Vagina (tissue), 2 donors: ENCODE measurements around the gene S100PBP. TPM values are rescaled to one million over a fixed set of nuclear protein-coding genes. Genes with fewer than 3 reads are reported as not detected.
A peak's percentile ranks its signal among the peaks of the same experiment; 100 is the strongest.

Source experiments
- DNase-seq, 2 donors: peaks; one replicate each; pipeline ENCODE4 v3.0.0-alpha.2; 2017; ENCODE audit errors: extremely low spot score in 2 of 2
- H3K27ac ChIP-seq: fragments of 200-600 bp; sonication (generic); one replicate; pipeline ENCODE4 v1.5.1; 2019
- H3K27me3 ChIP-seq: fragments of 200-600 bp; sonication (generic); one replicate; pipeline ENCODE4 v1.5.1; 2019
- H3K36me3 ChIP-seq, 2 donors: fragments of 200-600 bp; sonication (generic); one replicate each; pipeline ENCODE4 v1.5.1; 2017 to 2019
- H3K4me1 ChIP-seq: fragments of 200-600 bp; sonication (generic); one replicate; pipeline ENCODE4 v1.5.1; 2019
- H3K4me3 ChIP-seq, 2 donors: fragments of 200-600 bp; sonication (generic); 1 replicate in 1 of 2; 2 replicates in 1 of 2; pipeline ENCODE4 v1.5.1; 2016 to 2019
- H3K9me3 ChIP-seq: fragments of 200-600 bp; sonication (generic); one replicate; pipeline ENCODE4 v1.5.1; 2019
- POLR2A ChIP-seq, 2 donors: fragments of 450-650 bp; IDR thresholded peaks; one replicate each; pipeline ENCODE4 v1.6.1; 2017; ENCODE audit warnings: antibody characterized with exemption in 2 of 2, mild to moderate bottlenecking in 2 of 2, moderate library complexity in 2 of 2
- POLR2AphosphoS5 ChIP-seq, 2 donors: sonication (generic); formaldehyde crosslinking; IDR thresholded peaks; one replicate each; pipeline ENCODE4 v1.9.0; 2017; ENCODE audit warnings: antibody characterized with exemption in 2 of 2, mild to moderate bottlenecking in 2 of 2, low read depth in 1 of 2; ENCODE audit not compliant: insufficient read depth in 1 of 2
- intact Hi-C: fragments of 100-400 bp; cut with DNase I; formaldehyde crosslinking; loops from one replicate; pipeline ENCODE4 v1.15.1; 2023
- total RNA-seq: library from RNA; depleted of rRNA; stranded (reverse); fragments of >200 nt; gene quantifications from one replicate; pipeline ENCODE4 v1.2.3, GENCODE V29; 2016
- TF ChIP-seq, protein P1 (sequence below), 3 experiments: fragments of 450-650 bp in 2 of 3; fragments of 200-600 bp in 1 of 3; sonication (generic) in 1 of 3; IDR thresholded peaks; one replicate each; pipeline ENCODE4 v1.5.1; 2017 to 2019; ENCODE audit warnings: antibody characterized with exemption in 3 of 3, mild to moderate bottlenecking in 2 of 3, moderate library complexity in 2 of 3

The S100PBP gene
- total RNA-seq, 1 donor from 2014 or later = 19.6 TPM

- Histone ChIP-seq H3K27ac (no peak overlapping the region), H3K9me3 (no peaks in the 10 kb centered on the region), H3K36me3 (no peaks in the 10 kb centered on the region), H3K27me3 (no peaks in the 10 kb centered on the region), H3K4me1 (peaks cover 37% of the 10 kb centered on the region), H3K4me3 (no peak overlapping the region)
- intact Hi-C loops = no loop called here
- DNase-seq = no peak
- no peak for TF ChIP-seq POLR2A (IDR thresholded peaks at IDR 0.05)
- TF ChIP-seq POLR2AphosphoS5 (IDR thresholded peaks at IDR 0.05; ENCODE audit: insufficient read depth in 1 of 2, low read depth in 1 of 2) = no peak
- TF ChIP-seq, protein P1, sequence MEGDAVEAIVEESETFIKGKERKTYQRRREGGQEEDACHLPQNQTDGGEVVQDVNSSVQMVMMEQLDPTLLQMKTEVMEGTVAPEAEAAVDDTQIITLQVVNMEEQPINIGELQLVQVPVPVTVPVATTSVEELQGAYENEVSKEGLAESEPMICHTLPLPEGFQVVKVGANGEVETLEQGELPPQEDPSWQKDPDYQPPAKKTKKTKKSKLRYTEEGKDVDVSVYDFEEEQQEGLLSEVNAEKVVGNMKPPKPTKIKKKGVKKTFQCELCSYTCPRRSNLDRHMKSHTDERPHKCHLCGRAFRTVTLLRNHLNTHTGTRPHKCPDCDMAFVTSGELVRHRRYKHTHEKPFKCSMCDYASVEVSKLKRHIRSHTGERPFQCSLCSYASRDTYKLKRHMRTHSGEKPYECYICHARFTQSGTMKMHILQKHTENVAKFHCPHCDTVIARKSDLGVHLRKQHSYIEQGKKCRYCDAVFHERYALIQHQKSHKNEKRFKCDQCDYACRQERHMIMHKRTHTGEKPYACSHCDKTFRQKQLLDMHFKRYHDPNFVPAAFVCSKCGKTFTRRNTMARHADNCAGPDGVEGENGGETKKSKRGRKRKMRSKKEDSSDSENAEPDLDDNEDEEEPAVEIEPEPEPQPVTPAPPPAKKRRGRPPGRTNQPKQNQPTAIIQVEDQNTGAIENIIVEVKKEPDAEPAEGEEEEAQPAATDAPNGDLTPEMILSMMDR (IDR thresholded peaks at IDR 0.05) = no peak
These were observed 79.0 kb downstream of the S100PBP start for GRCh38 chr1:32896451-32896850.

- Histone ChIP-seq H3K27ac (no peak overlapping the region), H3K4me1 (peaks cover 39% of the 10 kb centered on the region), H3K4me3 (no peak overlapping the region), H3K9me3 (no peaks in the 10 kb centered on the region), H3K36me3 (no peaks in the 10 kb centered on the region), H3K27me3 (no peaks in the 10 kb centered on the region)
- intact Hi-C loops = no loop called here
- DNase-seq = peak in 1 of 2 donors; percentile 67
- TF ChIP-seq, protein P1 (IDR thresholded peaks at IDR 0.05) = no peak
- TF ChIP-seq POLR2AphosphoS5 (IDR thresholded peaks at IDR 0.05; ENCODE audit: insufficient read depth in 1 of 2, low read depth in 1 of 2) (no peak), POLR2A (IDR thresholded peaks at IDR 0.05) (no peak)
These were observed 79.9 kb downstream of the S100PBP start for GRCh38 chr1:32897082-32898049.

DNA sequence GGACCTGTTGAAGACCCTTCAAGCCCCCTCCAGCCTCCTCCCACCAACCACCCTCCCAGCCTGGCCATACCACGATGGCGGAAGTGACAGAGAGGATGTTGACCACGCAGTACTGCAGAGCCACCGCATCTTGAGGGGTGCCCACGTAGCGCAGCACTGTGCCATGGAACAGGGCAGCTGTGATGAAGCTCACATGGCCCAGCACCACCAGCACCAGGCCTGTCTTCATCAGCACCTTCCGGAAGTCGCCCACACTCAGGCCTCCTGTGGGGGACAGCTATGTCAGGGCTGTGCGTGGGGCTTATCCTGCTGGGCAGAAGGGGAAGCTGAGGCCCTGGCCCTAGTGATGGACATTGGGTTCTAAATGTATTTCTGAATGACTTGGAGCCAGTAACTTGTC lies 80.6 kb downstream of the S100PBP start:
- TF ChIP-seq, protein P1 (IDR thresholded peaks at IDR 0.05) = no peak
- TF ChIP-seq POLR2AphosphoS5 (IDR thresholded peaks at IDR 0.05; ENCODE audit: insufficient read depth in 1 of 2, low read depth in 1 of 2) (no peak), POLR2A (IDR thresholded peaks at IDR 0.05) (no peak)
- intact Hi-C loops = no loop called here
- no peak for DNase-seq

GRCh38 chr1:32898958-32899357 lies 81.5 kb downstream of the S100PBP start:
- Histone ChIP-seq H3K4me1 (peaks cover 23% of the 10 kb centered on the region), H3K9me3 (no peaks in the 10 kb centered on the region), H3K4me3 (no peak overlapping the region), H3K27ac (no peak overlapping the region), H3K36me3 (no peaks in the 10 kb centered on the region), H3K27me3 (no peaks in the 10 kb centered on the region)
- TF ChIP-seq, protein P1 (IDR thresholded peaks at IDR 0.05) = no peak
- no peak for TF ChIP-seq POLR2AphosphoS5 (IDR thresholded peaks at IDR 0.05; ENCODE audit: insufficient read depth in 1 of 2, low read depth in 1 of 2)
- no peak for TF ChIP-seq POLR2A (IDR thresholded peaks at IDR 0.05)
- intact Hi-C loops = no loop called here
- DNase-seq = no peak

More for the DNA sequence above, 80.6 kb downstream of the S100PBP start:
- no peak overlapping the region for H3K4me3 ChIP-seq
- H3K27me3 ChIP-seq = no peaks in the 10 kb centered on the region
- H3K36me3 ChIP-seq = no peaks in the 10 kb centered on the region
- H3K4me1 ChIP-seq = peaks cover 32% of the 10 kb centered on the region
- H3K9me3 ChIP-seq = no peaks in the 10 kb centered on the region
- H3K27ac ChIP-seq = no peak overlapping the region
